T-helper 17 cell (primary cell): ENCODE data around the gene FBXW7. TPM values are rescaled to one million over a fixed set of nuclear protein-coding genes. Genes with fewer than 3 reads are reported as not detected.
A peak's percentile ranks its signal among the peaks of the same experiment; 100 is the strongest.

Experiments
- ATAC-seq: fragments of 150-1000 bp; cut with Tn5 transposase; 2 replicates; pipeline ENCODE4 v1.10.0; 2021; ENCODE audit warnings: mild to moderate bottlenecking, moderate library complexity
- DNase-seq, 3 donors: peaks; one replicate each; pipeline versions ENCODE4 v3.0.0 to v3.0.0-alpha.2; 2020 to 2021
- H3K9me3 ChIP-seq: one replicate; pipeline ENCODE4 v1.7.0; 2013; ENCODE audit warnings: low read length, mild to moderate bottlenecking; ENCODE audit not compliant: control insufficient read depth, poor library complexity, severe bottlenecking
- H3K27ac Mint-ChIP-seq: one replicate; pipeline ENCODE4 v1.8.0; 2022; ENCODE audit warnings: mild to moderate bottlenecking, moderate library complexity, mixed read lengths
- H3K27me3 Mint-ChIP-seq: one replicate; pipeline ENCODE4 v1.8.0; 2022; ENCODE audit warnings: mixed read lengths
- H3K36me3 Mint-ChIP-seq: one replicate; pipeline ENCODE4 v1.8.0; 2022; ENCODE audit warnings: low read depth, mixed read lengths
- H3K4me1 Mint-ChIP-seq: one replicate; pipeline ENCODE4 v1.8.0; 2022; ENCODE audit warnings: mild to moderate bottlenecking, mixed read lengths
- H3K4me3 Mint-ChIP-seq: one replicate; pipeline ENCODE4 v1.8.0; 2022; ENCODE audit warnings: mild to moderate bottlenecking, moderate library complexity, mixed read lengths
- total RNA-seq, 4 donors: library from RNA in 2 of 4; stranded (reverse) in 2 of 4; gene quantifications; one replicate each; pipeline ENCODE4 v1.2.3 and lab custom pipeline; 2022 to 2026

Gene FBXW7
- total RNA-seq, 2 donors from 2014 or later = 102 to 125 TPM

DNA sequence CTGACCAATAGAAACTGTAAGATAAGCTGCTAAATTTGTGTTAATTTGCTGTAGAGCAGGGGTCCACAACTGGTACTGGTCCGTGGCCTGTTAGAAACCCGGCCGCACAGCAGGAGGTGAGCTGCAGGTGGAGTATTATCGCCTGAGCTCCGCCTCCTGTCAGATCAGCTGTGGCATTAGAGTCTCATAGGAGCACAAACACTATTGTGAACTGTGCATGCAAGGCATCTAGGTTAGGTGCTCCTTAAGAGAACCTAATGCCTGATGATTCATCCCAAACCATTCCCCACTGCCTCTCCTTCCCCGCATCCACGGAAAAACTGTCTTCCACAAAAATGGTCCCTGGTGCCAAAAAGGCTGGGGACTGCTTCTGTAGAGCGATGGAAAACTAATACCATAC lies 19.7 kb downstream of the FBXW7 start:
- Mint-ChIP-seq H3K36me3 (peaks cover 2% of the 10 kb centered on the region), H3K27me3 (no peaks in the 10 kb centered on the region), H3K4me1 (peaks cover 23% of the 10 kb centered on the region), H3K4me3 (no peak overlapping the region), H3K27ac (no peak overlapping the region)
- no peaks in the 10 kb centered on the region for H3K9me3 ChIP-seq
- DNase-seq (no peak), ATAC-seq (no peak)

DNA sequence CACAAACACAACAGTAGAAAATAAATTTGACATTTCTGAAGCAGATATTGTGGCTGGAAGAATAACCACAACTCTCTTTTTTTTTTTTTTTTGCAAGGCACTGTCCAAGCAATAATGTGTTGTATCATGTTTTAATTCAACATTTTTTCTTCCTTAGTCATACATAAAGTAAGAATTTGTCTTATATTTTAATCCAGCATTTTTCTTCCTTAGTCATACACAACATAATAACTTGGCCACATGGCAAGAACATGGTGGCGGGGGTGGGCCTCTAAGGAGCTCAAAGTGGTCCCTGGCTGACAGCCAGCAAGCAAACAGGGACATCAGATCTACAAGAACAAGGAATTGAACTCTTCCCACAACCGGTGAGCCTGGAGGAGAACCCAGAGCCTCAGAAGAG lies 20.2 kb downstream of the FBXW7 start:
- Mint-ChIP-seq H3K4me1 (peaks cover 21% of the 10 kb centered on the region), H3K4me3 (no peak overlapping the region), H3K36me3 (peaks cover 2% of the 10 kb centered on the region), H3K27ac (no peak overlapping the region), H3K27me3 (no peaks in the 10 kb centered on the region)
- DNase-seq (no peak), ATAC-seq (no peak)
- H3K9me3 ChIP-seq = no peaks in the 10 kb centered on the region

- ATAC-seq = no peak
- Mint-ChIP-seq H3K27me3 (no peaks in the 10 kb centered on the region), H3K4me1 (peaks cover 19% of the 10 kb centered on the region), H3K36me3 (no peaks in the 10 kb centered on the region), H3K27ac (no peak overlapping the region), H3K4me3 (no peak overlapping the region)
- no peak for DNase-seq
- no peaks in the 10 kb centered on the region for H3K9me3 ChIP-seq
Observed at GRCh38 chr4:152514356-152514755, 21.5 kb downstream of the FBXW7 start.

DNA sequence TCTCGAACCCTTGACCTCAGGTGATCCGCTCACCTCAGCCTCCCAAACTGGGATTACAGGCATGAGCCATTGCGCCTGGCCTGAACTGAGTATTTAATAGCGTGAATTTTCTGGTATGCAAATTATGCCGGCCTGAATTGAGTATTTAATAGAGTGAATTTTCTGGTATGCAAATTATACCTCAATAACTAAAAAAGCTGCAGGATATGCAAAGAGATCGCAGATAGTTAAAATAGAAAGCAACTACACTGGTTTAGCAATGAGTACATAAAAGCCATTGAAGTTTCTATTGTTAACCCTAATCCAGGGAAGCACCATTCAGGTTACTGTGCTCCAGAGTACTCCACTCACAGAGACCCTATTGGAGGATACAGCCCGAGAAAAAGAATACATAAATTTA lies 22.8 kb downstream of the FBXW7 start:
- no peak for DNase-seq
- Mint-ChIP-seq H3K27ac (no peak overlapping the region), H3K27me3 (no peaks in the 10 kb centered on the region), H3K4me3 (no peak overlapping the region), H3K36me3 (no peaks in the 10 kb centered on the region), H3K4me1 (peaks cover 19% of the 10 kb centered on the region)
- ATAC-seq = no peak
- H3K9me3 ChIP-seq = no peaks in the 10 kb centered on the region

DNA sequence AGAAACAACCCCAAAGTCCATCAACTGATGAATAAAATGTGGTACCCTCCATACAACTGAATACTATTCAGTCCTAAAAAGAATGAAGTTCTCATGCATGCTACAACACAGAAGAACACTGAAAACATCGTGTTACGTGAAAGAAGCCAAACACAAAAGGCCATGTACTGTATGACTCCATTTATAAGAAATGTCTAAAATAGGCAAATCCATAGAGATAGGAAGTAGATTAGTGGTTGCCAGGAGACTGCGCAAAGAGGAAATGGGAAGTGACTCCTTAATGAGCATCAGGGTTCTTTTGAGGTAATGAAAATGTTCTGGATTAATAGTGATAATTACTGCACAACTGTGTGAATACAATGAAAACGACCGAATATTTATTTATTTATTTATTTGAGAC lies 23.4 kb downstream of the FBXW7 start:
- no peak overlapping the region for H3K27ac Mint-ChIP-seq

GRCh38 chr4:152510349-152511147 lies 25.3 kb downstream of the FBXW7 start:
- DNase-seq = no peak
- peak overlapping the region; percentile 27 for H3K27ac Mint-ChIP-seq

More for the DNA sequence above, 23.4 kb downstream of the FBXW7 start:
- ATAC-seq = no peak
- no peak for DNase-seq
- Mint-ChIP-seq H3K27me3 (no peaks in the 10 kb centered on the region), H3K4me3 (peak overlapping the region; percentile 55), H3K36me3 (peaks cover 1% of the 10 kb centered on the region), H3K4me1 (peaks cover 22% of the 10 kb centered on the region)
- H3K9me3 ChIP-seq = no peaks in the 10 kb centered on the region

DNA sequence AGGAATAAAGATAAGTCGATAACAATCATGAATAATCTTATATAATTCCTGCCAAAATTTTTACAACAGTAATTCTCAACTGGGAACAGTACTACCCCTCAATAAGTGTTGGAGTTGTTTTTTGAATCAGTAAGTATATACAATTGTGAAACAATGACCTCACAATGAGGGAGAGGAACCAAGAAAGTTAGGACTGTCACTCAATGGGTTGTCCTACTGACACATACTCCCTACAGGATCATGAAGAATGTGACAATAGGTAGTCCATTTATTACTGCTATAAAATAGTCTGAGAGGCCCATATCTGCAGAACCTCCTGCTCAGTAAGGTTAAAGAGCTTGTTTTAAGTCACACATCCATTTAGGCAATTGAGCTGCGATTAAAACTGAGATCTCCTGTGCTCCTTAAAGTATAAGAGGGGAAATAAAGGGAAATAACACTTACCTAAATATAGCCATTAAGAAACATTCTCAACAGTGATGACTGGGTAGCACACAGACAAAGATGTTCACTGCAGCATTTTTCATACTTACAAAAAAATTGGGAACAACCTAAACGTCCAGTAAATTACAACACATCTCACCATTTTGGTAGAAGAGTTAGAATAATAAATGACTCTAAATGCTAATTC lies 26.2 kb downstream of the FBXW7 start:
- Mint-ChIP-seq H3K4me1 (peaks cover 20% of the 10 kb centered on the region), H3K36me3 (peaks cover 3% of the 10 kb centered on the region)
- no peak for ATAC-seq

More at GRCh38 chr4:152510349-152511147, 25.3 kb downstream of the FBXW7 start:
- peak; percentile 55 for ATAC-seq
- peak overlapping the region; percentile 55 for H3K4me3 Mint-ChIP-seq
- H3K27me3 Mint-ChIP-seq = no peaks in the 10 kb centered on the region
- H3K4me1 Mint-ChIP-seq = peaks cover 20% of the 10 kb centered on the region
- peaks cover 3% of the 10 kb centered on the region for H3K36me3 Mint-ChIP-seq
- no peaks in the 10 kb centered on the region for H3K9me3 ChIP-seq

DNA sequence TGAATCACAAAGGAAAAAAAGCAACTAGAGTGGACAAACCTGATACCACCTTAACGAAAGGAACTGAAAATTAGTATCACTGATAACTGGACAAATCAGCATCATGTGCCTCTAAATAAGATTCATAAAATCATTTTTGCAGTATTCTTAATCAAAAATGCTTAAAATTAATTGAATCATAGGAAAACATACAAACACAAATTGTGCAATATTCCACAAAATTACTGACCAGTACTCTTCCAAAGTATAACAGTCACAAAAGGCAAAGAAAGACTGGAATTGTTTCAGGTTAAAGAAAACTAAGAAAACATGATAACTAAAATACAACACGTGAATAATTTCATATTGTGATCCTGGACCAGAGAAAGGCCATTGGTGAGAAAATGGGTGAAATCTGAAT lies 27.1 kb downstream of the FBXW7 start:
- no peaks in the 10 kb centered on the region for H3K9me3 ChIP-seq
- Mint-ChIP-seq H3K4me1 (peaks cover 13% of the 10 kb centered on the region), H3K36me3 (peaks cover 3% of the 10 kb centered on the region), H3K27ac (no peak overlapping the region), H3K4me3 (no peak overlapping the region), H3K27me3 (no peaks in the 10 kb centered on the region)
- DNase-seq = no peak
- ATAC-seq = no peak

More for the DNA sequence above, 26.2 kb downstream of the FBXW7 start:
- H3K9me3 ChIP-seq = no peaks in the 10 kb centered on the region
- peak overlapping the region; percentile 27 for H3K27ac Mint-ChIP-seq
- no peak overlapping the region for H3K4me3 Mint-ChIP-seq
- no peak for DNase-seq
- no peaks in the 10 kb centered on the region for H3K27me3 Mint-ChIP-seq

DNA sequence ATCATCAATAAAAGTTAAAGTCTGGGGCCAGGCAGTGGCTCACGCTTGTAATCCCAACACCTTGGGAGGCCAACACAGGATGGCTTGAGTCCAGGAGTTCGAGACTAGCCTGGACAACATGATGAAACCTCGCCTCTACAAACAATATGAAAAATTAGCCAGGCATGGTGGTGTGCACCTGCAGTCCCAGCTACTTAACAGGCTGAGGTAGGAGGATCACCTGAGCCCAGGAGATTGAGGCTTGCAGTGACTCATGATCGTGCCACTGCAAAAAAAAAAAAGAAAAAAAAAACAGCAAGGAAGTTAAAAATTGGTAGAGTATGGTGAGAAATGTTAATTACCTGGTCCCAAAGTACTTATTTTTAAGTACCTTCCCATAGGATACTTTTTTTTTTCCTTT lies 27.5 kb downstream of the FBXW7 start:
- DNase-seq (no peak), ATAC-seq (no peak)
- Mint-ChIP-seq H3K27ac (no peak overlapping the region), H3K4me1 (peaks cover 13% of the 10 kb centered on the region), H3K36me3 (peaks cover 3% of the 10 kb centered on the region), H3K27me3 (no peaks in the 10 kb centered on the region), H3K4me3 (no peak overlapping the region)
- no peaks in the 10 kb centered on the region for H3K9me3 ChIP-seq

DNA sequence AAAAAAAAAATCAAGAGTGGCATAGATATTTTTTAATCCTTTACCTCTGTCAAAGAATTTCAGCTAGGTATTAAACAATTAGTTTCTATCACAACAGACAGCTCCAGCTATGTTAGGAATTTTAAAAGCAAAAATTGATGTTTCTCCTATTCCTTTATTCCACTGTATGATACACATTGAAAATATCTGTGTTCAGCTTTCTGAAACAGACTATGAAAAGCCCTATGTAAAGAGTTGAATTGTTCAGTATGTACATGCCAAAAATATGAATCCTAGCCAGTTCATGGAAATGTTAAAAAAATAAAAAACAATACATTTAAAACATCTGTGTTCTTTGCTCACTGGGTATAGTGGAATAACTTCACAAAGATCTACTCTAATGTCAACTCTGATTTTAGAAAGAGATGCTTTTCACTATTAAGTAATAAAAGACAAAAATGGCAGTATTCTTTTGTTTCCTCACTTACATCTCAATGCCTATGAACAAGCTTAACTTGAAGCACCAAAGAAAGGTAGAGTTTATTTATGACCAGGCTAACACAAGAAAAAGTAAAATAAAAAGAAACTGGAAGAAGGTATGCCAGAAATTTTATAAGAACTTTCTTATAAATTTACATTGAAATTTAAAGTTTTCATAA lies 32.1 kb downstream of the FBXW7 start:
- H3K27ac Mint-ChIP-seq = no peak overlapping the region
- H3K27me3 Mint-ChIP-seq = no peaks in the 10 kb centered on the region
- H3K4me3 Mint-ChIP-seq = no peak overlapping the region
- peaks cover 20% of the 10 kb centered on the region for H3K4me1 Mint-ChIP-seq
- peaks cover 3% of the 10 kb centered on the region for H3K36me3 Mint-ChIP-seq
- ATAC-seq = no peak
- H3K9me3 ChIP-seq = no peaks in the 10 kb centered on the region
- no peak for DNase-seq

DNA sequence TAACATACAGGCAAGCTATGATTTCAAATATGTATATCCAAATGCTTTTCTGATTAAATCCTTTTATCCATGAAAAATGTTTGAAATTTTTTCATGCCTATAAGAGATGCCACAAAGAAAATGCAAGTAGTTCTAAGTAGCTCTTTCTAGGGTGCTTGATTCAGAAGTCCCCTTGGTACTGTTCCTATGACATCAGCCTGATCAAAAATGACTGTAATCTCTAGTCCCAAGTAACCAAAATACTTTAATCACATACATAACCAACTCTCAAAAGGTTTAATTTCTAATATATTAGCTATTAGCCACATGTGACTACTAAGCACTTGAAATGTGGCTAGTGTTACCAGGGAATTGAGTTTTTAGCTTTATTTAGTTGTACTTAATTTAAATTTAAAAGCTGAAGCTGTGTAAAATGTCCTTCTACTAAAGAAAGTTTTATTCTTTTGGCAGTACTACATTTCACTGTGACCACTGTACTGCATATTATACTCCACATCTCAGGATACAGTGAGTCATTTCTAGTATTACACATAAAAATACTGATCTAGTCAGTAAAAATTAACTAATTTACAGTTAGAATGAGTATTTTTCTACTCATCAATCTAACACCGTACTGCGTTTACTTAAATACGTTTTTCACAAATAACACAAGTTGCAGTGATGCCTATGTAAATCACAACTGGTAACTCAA lies 33.9 kb downstream of the FBXW7 start:
- Mint-ChIP-seq H3K27me3 (no peaks in the 10 kb centered on the region), H3K4me3 (no peak overlapping the region), H3K27ac (no peak overlapping the region), H3K36me3 (peaks cover 2% of the 10 kb centered on the region), H3K4me1 (peaks cover 27% of the 10 kb centered on the region)
- H3K9me3 ChIP-seq = no peaks in the 10 kb centered on the region
- peak; percentile 32 for ATAC-seq
- DNase-seq = no peak

- Mint-ChIP-seq H3K36me3 (peaks cover 2% of the 10 kb centered on the region), H3K27me3 (no peaks in the 10 kb centered on the region), H3K27ac (no peak overlapping the region), H3K4me1 (peaks cover 30% of the 10 kb centered on the region), H3K4me3 (no peak overlapping the region)
- no peaks in the 10 kb centered on the region for H3K9me3 ChIP-seq
- ATAC-seq (peak; percentile 81), DNase-seq (peak in 1 of 3 donors; percentile 49)
Observed at GRCh38 chr4:152500800-152501434, 35.0 kb downstream of the FBXW7 start.

DNA sequence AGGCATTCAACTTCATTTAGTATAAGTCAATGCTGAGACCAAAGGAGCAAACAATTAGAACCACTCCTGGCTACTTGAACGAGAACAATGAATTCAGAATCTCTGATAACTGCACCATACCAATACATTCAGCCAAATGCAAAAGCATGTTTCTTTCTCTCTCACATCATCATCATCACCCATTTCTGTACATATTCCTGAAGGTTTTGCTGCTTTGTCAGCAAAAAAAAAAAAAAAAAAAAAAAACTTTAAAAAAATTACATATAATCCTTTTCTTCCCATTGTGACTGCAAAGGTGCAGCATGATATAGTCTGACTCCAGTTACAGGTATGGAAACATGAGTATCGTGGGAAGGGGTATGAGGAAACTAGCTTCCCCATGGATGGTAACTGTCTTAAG lies 35.6 kb downstream of the FBXW7 start:
- H3K9me3 ChIP-seq = no peaks in the 10 kb centered on the region
- ATAC-seq (no peak), DNase-seq (no peak)
- no peak overlapping the region for H3K4me3 Mint-ChIP-seq
- H3K36me3 Mint-ChIP-seq = peaks cover 2% of the 10 kb centered on the region
- H3K27ac Mint-ChIP-seq = peak overlapping the region; percentile 29
- no peaks in the 10 kb centered on the region for H3K27me3 Mint-ChIP-seq
- peaks cover 32% of the 10 kb centered on the region for H3K4me1 Mint-ChIP-seq
